HG02588 (cell line): ENCODE results near the gene DYSF.

Experiments
- ATAC-seq: cut with Tn5 transposase; IDR thresholded peaks from one replicate; pipeline ENCODE4 v1.9.1; 2021; ENCODE audit warnings: mild to moderate bottlenecking, moderate library complexity; ENCODE audit not compliant: unreplicated experiment

Gene DYSF

GRCh38 chr2:71684226-71685072 is 231.1 kb downstream of the DYSF start:
- ATAC-seq = no peak

GRCh38 chr2:71685073-71685848 is 231.9 kb downstream of the DYSF start:
- ATAC-seq = no peak

- no peak for ATAC-seq
These were observed 232.7 kb downstream of the DYSF start for GRCh38 chr2:71685941-71686611.

GRCh38 chr2:71686781-71687180 is 233.4 kb downstream of the DYSF start:
- no peak for ATAC-seq

GRCh38 chr2:71687412-71687811 is 234.1 kb downstream of the DYSF start:
- no peak for ATAC-seq

- no peak for ATAC-seq
These were observed 235.2 kb downstream of the DYSF start for GRCh38 chr2:71688530-71688929.

- ATAC-seq = no peak
These were observed 236.0 kb downstream of the DYSF start for GRCh38 chr2:71689393-71689792.

- ATAC-seq = no peak
These were observed 236.8 kb downstream of the DYSF start for GRCh38 chr2:71689968-71690834.

GRCh38 chr2:71690876-71691475 is 237.6 kb downstream of the DYSF start:
- no peak for ATAC-seq

GRCh38 chr2:71691747-71692441 is 238.5 kb downstream of the DYSF start:
- no peak for ATAC-seq

GRCh38 chr2:71692621-71693277 is 239.4 kb downstream of the DYSF start:
- no peak for ATAC-seq

- ATAC-seq = no peak
These were observed 240.2 kb downstream of the DYSF start for GRCh38 chr2:71693286-71694270.

- no peak for ATAC-seq
These were observed 241.3 kb downstream of the DYSF start for GRCh38 chr2:71694501-71695234.

- ATAC-seq = no peak
These were observed 242.1 kb downstream of the DYSF start for GRCh38 chr2:71695235-71696120.

GRCh38 chr2:71696381-71696780 is 243.0 kb downstream of the DYSF start:
- ATAC-seq = no peak
